GM10266 (cell line): Measurements from ENCODE around the gene NDUFB8.
"Not testable (repeated sequence)": the region's sequence is repeated elsewhere in the genome, so short reads cannot be mapped to it uniquely, and the experiment has no call there.

Experiments used
- DNase-seq: peaks from one replicate; pipeline ENCODE4 v3.0.0; 2012; ENCODE audit errors: extremely low spot score
- CTCF ChIP-seq: IDR thresholded peaks from 2 replicates; pipeline ENCODE4 v1.5.1; 2012; ENCODE audit warnings: mild to moderate bottlenecking, low read depth; ENCODE audit not compliant: control insufficient read depth, insufficient read depth; ENCODE audit errors: missing control alignments

NDUFB8 gene

GRCh38 chr10:100529475-100530298 lies at the start of gene NDUFB8:
Gene NDUFB8 (minus strand): TSS chr10:100529871. CDS start chr10:100529851, 20 bp downstream.
- no peak for TF ChIP-seq CTCF
- DNase-seq: peak; percentile 83

- no peak for TF ChIP-seq CTCF
- DNase-seq: no peak
These were observed 46.6 kb upstream of the NDUFB8 start for GRCh38 chr10:100576282-100576635.

- DNase-seq: no peak
- TF ChIP-seq CTCF: no peak
These were observed 46.1 kb upstream of the NDUFB8 start for GRCh38 chr10:100575585-100576281.

- DNase-seq: not testable (repeated sequence)
These were observed 45.5 kb upstream of the NDUFB8 start for GRCh38 chr10:100575146-100575545.

GRCh38 chr10:100571084-100571856 lies 41.6 kb upstream of the NDUFB8 start:
- DNase-seq: no peak
- TF ChIP-seq CTCF: no peak

GRCh38 chr10:100570506-100570905 lies 40.8 kb upstream of the NDUFB8 start:
- no peak for DNase-seq
- TF ChIP-seq CTCF: no peak

GRCh38 chr10:100569687-100570481 lies 40.2 kb upstream of the NDUFB8 start:
- no peak for DNase-seq
- TF ChIP-seq CTCF: peak; percentile 24
